ENCODE measurements around the gene CDKL1.

DNA sequence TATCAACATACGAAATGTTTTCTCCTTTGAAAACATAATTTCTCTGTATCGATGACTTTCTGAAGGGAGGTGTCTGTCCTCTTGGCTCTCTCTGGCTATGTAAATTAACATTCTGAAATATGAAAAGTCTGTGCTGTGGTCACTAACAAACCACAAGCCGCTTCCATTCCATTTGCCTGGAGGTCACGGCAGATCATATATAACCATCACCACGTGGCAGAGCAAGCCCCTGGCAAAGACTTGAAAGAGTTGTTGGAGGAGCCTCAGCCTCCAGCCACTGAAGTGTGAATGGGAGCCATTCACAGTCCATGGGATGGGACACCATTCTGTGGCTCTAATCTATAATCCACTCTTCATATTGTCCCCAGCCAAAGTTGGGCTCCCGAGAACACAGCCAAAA lies 39.6 kb downstream of the CDKL1 start:
- TF ChIP-seq ARNTL (CRISPR knock-in tag; IDR thresholded peaks at IDR 0.05; ENCODE audit: borderline replicate concordance, low read depth) (no peak), OSR1 (CRISPR knock-in tag; IDR thresholded peaks at IDR 0.05) (no peak), ZNF70 (CRISPR knock-in tag; IDR thresholded peaks at IDR 0.05) (no peak), RARB (CRISPR knock-in tag; IDR thresholded peaks at IDR 0.05) (no peak), POU6F1 (CRISPR knock-in tag; IDR thresholded peaks at IDR 0.05; ENCODE audit: borderline replicate concordance, low read depth) (no peak), TOX (CRISPR knock-in tag; IDR thresholded peaks at IDR 0.05; ENCODE audit: borderline replicate concordance) (no peak), ZFP30 (CRISPR knock-in tag; IDR thresholded peaks at IDR 0.05) (no peak), SNAI2 (CRISPR knock-in tag; IDR thresholded peaks at IDR 0.05) (no peak), GLIS3 (CRISPR knock-in tag; IDR thresholded peaks at IDR 0.05) (no peak), ISL1 (CRISPR knock-in tag; IDR thresholded peaks at IDR 0.05) (no peak)
- TF ChIP-seq, protein P1, sequence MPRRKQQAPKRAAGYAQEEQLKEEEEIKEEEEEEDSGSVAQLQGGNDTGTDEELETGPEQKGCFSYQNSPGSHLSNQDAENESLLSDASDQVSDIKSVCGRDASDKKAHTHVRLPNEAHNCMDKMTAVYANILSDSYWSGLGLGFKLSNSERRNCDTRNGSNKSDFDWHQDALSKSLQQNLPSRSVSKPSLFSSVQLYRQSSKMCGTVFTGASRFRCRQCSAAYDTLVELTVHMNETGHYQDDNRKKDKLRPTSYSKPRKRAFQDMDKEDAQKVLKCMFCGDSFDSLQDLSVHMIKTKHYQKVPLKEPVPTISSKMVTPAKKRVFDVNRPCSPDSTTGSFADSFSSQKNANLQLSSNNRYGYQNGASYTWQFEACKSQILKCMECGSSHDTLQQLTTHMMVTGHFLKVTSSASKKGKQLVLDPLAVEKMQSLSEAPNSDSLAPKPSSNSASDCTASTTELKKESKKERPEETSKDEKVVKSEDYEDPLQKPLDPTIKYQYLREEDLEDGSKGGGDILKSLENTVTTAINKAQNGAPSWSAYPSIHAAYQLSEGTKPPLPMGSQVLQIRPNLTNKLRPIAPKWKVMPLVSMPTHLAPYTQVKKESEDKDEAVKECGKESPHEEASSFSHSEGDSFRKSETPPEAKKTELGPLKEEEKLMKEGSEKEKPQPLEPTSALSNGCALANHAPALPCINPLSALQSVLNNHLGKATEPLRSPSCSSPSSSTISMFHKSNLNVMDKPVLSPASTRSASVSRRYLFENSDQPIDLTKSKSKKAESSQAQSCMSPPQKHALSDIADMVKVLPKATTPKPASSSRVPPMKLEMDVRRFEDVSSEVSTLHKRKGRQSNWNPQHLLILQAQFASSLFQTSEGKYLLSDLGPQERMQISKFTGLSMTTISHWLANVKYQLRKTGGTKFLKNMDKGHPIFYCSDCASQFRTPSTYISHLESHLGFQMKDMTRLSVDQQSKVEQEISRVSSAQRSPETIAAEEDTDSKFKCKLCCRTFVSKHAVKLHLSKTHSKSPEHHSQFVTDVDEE (CRISPR knock-in tag; IDR thresholded peaks at IDR 0.05) = no peak
- TF ChIP-seq, protein P2, sequence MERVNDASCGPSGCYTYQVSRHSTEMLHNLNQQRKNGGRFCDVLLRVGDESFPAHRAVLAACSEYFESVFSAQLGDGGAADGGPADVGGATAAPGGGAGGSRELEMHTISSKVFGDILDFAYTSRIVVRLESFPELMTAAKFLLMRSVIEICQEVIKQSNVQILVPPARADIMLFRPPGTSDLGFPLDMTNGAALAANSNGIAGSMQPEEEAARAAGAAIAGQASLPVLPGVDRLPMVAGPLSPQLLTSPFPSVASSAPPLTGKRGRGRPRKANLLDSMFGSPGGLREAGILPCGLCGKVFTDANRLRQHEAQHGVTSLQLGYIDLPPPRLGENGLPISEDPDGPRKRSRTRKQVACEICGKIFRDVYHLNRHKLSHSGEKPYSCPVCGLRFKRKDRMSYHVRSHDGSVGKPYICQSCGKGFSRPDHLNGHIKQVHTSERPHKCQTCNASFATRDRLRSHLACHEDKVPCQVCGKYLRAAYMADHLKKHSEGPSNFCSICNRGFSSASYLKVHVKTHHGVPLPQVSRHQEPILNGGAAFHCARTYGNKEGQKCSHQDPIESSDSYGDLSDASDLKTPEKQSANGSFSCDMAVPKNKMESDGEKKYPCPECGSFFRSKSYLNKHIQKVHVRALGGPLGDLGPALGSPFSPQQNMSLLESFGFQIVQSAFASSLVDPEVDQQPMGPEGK (CRISPR knock-in tag; IDR thresholded peaks at IDR 0.05; ENCODE audit: borderline replicate concordance) = no peak

All from SK-N-SH treated with all-trans-retinoic acid at 6 μM for 48 hours (cell line).